ENCODE measurements around the gene ZNF224. TPM values are rescaled to one million over a fixed set of nuclear protein-coding genes. Genes with fewer than 3 reads are reported as not detected.

Gene ZNF224
- total and polyA plus RNA-seq, 10 of the 15 experiments (the other 5 are each of a cell fraction or from before 2014, with no cell fraction given): 6.8 to 39.4 (median 17.2) TPM

DNA sequence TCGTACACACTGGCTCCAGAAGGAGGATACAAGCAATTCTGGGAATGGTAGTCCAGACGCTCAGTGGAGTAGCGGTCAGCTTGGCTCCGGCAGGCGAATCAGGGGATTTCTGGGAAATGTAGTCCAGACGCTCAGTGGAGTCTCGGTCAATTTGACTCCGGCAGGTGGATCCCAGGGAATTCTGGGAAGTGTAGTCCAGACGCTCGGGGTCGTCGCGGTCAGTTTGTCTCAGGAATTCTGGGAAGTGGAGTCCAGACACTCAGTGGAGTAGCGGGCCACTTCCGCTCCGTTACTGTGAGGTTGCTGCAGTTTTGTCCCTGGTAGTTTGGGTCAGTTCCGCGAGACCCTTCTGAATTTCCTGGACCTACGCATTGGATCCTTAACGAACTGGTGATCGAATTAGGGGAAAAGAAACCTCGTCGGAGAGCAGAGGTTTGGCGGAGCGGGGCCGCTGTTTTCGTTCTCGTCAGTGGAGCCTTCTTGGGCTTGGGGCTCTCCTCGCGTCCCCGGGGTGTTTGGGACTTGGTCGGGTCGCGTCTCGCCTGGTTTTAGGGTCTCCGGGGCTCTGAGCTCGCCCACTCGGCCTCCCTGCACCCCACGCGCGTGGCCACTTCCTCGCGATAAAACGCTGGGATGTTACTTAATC, 19.1 kb downstream of the ZNF224 start, which contains the start of gene ZNF225:
TSS of gene ZNF225 (plus strand) at position 262 of the 646 bp plus-strand sequence. CDS start 2,429 bp downstream, outside the sequence.
- Histone ChIP-seq H3K79me2 (ENCODE audit: control insufficient read depth, insufficient read depth, low read length) (peaks cover 10% of the 10 kb centered on the region), H4K20me1 (ENCODE audit: control insufficient read depth, insufficient read depth) (no peaks in the 10 kb centered on the region), H3K4me2 (ENCODE audit: control insufficient read depth, insufficient read depth) (peak within 1 kb of the TSS; percentile 89), H3K9ac (ENCODE audit: control insufficient read depth, insufficient read depth, low read length) (peak within 1 kb of the TSS; percentile 75), H3K27me3 (replicated peaks in 1 of 2; ENCODE audit: control insufficient read depth in 2 of 2, insufficient read depth in 2 of 2, low read length in 1 of 2) (no peaks in the 10 kb centered on the region), H3K9me3 (replicated peaks; ENCODE audit: control insufficient read depth, insufficient read depth, low read length) (peaks cover 3% of the 10 kb centered on the region; the same call in 2 of the 3 replicates), H2AFZ (ENCODE audit: control insufficient read depth, low read depth, low read length) (peak within 1 kb of the TSS; percentile 98), H3K4me1 (ENCODE audit: control insufficient read depth, insufficient read depth, low read length) (no peaks in the 10 kb centered on the region), H3K4me3 (peak within 1 kb of the TSS; percentile 91), H3K36me3 (ENCODE audit: control insufficient read depth in 2 of 2, insufficient read depth in 2 of 2, low read length in 1 of 2) (peaks cover 0 to 3% of the 10 kb centered on the region in 2 experiments; a peak in 3 of 4 replicates), H3K27ac (ENCODE audit: control insufficient read depth, insufficient read depth) (peak within 1 kb of the TSS; percentile 73)
- ChIA-PET RAD21 (ENCODE audit: unreplicated experiment) (interaction anchor here (1.1 kb wide), 1 partner anchor 18 kb away, joined by 4 read pairs; no protein-coding TSS in a partner anchor), CTCF (interaction anchor here (0.7 to 2.1 kb wide), 3 partner anchors 19 to 910 kb away, joined by 3 to 9 read pairs (median 3); partner anchors contain the start of gene ZNF224), POLR2A (interaction anchor here (0.9 to 1.2 kb wide), 2 partner anchors 18 to 52 kb away, joined by 3 to 5 read pairs; partner anchors contain the start of gene ZNF226), SMC1A (ENCODE audit: uncharacterized antibody, unreplicated experiment) (interaction anchor here (0.6 to 1.7 kb wide), 3 partner anchors 12 to 52 kb away, joined by 3 to 7 read pairs (median 4); partner anchors contain the start of gene ZNF226)
- FAIRE-seq (peak; percentile 98), ATAC-seq (peak; percentile 98), DNase-seq (ENCODE audit: low read depth, low spot score) (peak; percentile 87)
- intact Hi-C loops (cut with micrococcal nuclease; ENCODE audit: unreplicated experiment) (loop anchor here (1.0 to 2.0 kb wide), 2 partner anchors 18 to 52 kb away; partner anchors contain the start of gene ZNF226), in situ Hi-C loops (cut with MboI) (loop anchor here (5.0 kb wide), 1 partner anchor 189 kb away; no protein-coding TSS in a partner anchor)
- under 1% methylated on average over 44 of the region's 44 CpGs for WGBS (ENCODE audit: insufficient coverage, insufficient replicate concordance, low lambda C conversion rate, missing lambda C conversion rate)
- BruUV-seq (replicated peaks): no TSS peak
- TF ChIP-seq CBFB (IDR thresholded peaks at IDR 0.05; ENCODE audit: low read depth): peak; percentile 77; the same call in 1 of the 2 replicates
- peak; percentile 66; the same call in 2 of the 3 replicates for TF ChIP-seq POU2F2 (IDR thresholded peaks at IDR 0.05; ENCODE audit: borderline replicate concordance, low read depth, low read length)
- TF ChIP-seq, protein P1, sequence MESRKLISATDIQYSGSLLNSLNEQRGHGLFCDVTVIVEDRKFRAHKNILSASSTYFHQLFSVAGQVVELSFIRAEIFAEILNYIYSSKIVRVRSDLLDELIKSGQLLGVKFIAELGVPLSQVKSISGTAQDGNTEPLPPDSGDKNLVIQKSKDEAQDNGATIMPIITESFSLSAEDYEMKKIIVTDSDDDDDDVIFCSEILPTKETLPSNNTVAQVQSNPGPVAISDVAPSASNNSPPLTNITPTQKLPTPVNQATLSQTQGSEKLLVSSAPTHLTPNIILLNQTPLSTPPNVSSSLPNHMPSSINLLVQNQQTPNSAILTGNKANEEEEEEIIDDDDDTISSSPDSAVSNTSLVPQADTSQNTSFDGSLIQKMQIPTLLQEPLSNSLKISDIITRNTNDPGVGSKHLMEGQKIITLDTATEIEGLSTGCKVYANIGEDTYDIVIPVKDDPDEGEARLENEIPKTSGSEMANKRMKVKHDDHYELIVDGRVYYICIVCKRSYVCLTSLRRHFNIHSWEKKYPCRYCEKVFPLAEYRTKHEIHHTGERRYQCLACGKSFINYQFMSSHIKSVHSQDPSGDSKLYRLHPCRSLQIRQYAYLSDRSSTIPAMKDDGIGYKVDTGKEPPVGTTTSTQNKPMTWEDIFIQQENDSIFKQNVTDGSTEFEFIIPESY (IDR thresholded peaks at IDR 0.05): no peak
- TF ChIP-seq, protein P2, sequence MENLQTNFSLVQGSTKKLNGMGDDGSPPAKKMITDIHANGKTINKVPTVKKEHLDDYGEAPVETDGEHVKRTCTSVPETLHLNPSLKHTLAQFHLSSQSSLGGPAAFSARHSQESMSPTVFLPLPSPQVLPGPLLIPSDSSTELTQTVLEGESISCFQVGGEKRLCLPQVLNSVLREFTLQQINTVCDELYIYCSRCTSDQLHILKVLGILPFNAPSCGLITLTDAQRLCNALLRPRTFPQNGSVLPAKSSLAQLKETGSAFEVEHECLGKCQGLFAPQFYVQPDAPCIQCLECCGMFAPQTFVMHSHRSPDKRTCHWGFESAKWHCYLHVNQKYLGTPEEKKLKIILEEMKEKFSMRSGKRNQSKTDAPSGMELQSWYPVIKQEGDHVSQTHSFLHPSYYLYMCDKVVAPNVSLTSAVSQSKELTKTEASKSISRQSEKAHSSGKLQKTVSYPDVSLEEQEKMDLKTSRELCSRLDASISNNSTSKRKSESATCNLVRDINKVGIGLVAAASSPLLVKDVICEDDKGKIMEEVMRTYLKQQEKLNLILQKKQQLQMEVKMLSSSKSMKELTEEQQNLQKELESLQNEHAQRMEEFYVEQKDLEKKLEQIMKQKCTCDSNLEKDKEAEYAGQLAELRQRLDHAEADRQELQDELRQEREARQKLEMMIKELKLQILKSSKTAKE (IDR thresholded peaks at IDR 0.05; ENCODE audit: low read depth, poor library complexity, severe bottlenecking): peak; percentile 56
- TF ChIP-seq POLR2A (IDR thresholded peaks at IDR 0.05; ENCODE audit: low read depth, low read length): peak; percentile 71
- TF ChIP-seq, protein P3, sequence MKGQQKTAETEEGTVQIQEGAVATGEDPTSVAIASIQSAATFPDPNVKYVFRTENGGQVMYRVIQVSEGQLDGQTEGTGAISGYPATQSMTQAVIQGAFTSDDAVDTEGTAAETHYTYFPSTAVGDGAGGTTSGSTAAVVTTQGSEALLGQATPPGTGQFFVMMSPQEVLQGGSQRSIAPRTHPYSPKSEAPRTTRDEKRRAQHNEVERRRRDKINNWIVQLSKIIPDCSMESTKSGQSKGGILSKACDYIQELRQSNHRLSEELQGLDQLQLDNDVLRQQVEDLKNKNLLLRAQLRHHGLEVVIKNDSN (IDR thresholded peaks at IDR 0.05; ENCODE audit: borderline replicate concordance, extremely low read length, insufficient read depth, low read depth, low read length): no peak
- 0 out of 4 replicates have a peak, but pooled peaks of 1 of the 2 experiments have one; percentile 23 for TF ChIP-seq BHLHE40 (IDR thresholded peaks at IDR 0.05; ENCODE audit: borderline replicate concordance in 1 of 2, low read depth in 2 of 2, low read length in 1 of 2)
- TF ChIP-seq, protein P4, sequence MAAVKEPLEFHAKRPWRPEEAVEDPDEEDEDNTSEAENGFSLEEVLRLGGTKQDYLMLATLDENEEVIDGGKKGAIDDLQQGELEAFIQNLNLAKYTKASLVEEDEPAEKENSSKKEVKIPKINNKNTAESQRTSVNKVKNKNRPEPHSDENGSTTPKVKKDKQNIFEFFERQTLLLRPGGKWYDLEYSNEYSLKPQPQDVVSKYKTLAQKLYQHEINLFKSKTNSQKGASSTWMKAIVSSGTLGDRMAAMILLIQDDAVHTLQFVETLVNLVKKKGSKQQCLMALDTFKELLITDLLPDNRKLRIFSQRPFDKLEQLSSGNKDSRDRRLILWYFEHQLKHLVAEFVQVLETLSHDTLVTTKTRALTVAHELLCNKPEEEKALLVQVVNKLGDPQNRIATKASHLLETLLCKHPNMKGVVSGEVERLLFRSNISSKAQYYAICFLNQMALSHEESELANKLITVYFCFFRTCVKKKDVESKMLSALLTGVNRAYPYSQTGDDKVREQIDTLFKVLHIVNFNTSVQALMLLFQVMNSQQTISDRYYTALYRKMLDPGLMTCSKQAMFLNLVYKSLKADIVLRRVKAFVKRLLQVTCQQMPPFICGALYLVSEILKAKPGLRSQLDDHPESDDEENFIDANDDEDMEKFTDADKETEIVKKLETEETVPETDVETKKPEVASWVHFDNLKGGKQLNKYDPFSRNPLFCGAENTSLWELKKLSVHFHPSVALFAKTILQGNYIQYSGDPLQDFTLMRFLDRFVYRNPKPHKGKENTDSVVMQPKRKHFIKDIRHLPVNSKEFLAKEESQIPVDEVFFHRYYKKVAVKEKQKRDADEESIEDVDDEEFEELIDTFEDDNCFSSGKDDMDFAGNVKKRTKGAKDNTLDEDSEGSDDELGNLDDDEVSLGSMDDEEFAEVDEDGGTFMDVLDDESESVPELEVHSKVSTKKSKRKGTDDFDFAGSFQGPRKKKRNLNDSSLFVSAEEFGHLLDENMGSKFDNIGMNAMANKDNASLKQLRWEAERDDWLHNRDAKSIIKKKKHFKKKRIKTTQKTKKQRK (IDR thresholded peaks at IDR 0.05; ENCODE audit: low read depth, low read length): no peak
- peak; percentile 98 for TF ChIP-seq HCFC1 (IDR thresholded peaks at IDR 0.05; ENCODE audit: low read length)
- TF ChIP-seq CREB1 (IDR thresholded peaks at IDR 0.05; ENCODE audit: low read depth): peak; percentile 84
- no peak for TF ChIP-seq KLF5 (IDR thresholded peaks at IDR 0.05; ENCODE audit: partially characterized antibody)
- no peak for TF ChIP-seq CBX3 (IDR thresholded peaks at IDR 0.05; ENCODE audit: borderline replicate concordance, low read depth)
